H1 (cell line): ENCODE data around the gene ELP5. TPM values are rescaled to one million over a fixed set of nuclear protein-coding genes. Genes with fewer than 3 reads are reported as not detected.

ENCODE experiments used
- CTCF ChIA-PET: fragments of 300-600 bp; sonication (Branson Sonifier 250); formaldehyde crosslinking; loops from one replicate; lab custom pipeline; 2021; ENCODE audit not compliant: partially characterized antibody; lab: Charles Lee
- POLR2A ChIA-PET: fragments of 300-600 bp; sonication (Branson Sonifier 250); formaldehyde crosslinking; loops from one replicate; lab custom pipeline; 2021; ENCODE audit warnings: inconsistent platforms; ENCODE audit not compliant: partially characterized antibody; lab: Charles Lee
- DNase-seq, 2 experiments: peaks; one replicate each; pipeline versions ENCODE4 v3.0.0 to v3.0.0-alpha.2; 2010 to 2022; ENCODE audit warnings: low spot score in 2 of 2, low read depth in 1 of 2, mixed read lengths in 1 of 2
- FAIRE-seq: peaks from 2 replicates; lab custom pipeline; 2011; peaks lifted over from hg19 to GRCh38; lab: Jason Lieb, UNC
- H2AFZ ChIP-seq: 2 replicates; pipeline ENCODE4 v1.8.1; 2012; ENCODE audit warnings: low read length, inconsistent platforms
- H2AK5ac ChIP-seq: 2 replicates; pipeline ENCODE4 v1.6.1; 2013; ENCODE audit warnings: low read depth, low read length
- H2BK120ac ChIP-seq: replicated peaks from 2 replicates; pipeline ENCODE3; 2013; ENCODE audit warnings: low read depth, low read length, inconsistent platforms
- H2BK12ac ChIP-seq: 2 replicates; pipeline ENCODE4 v1.6.1; 2013; ENCODE audit warnings: low read depth, low read length
- H2BK15ac ChIP-seq: 2 replicates; pipeline ENCODE4 v1.6.1; 2013; ENCODE audit warnings: low read length
- H2BK20ac ChIP-seq: 2 replicates; pipeline ENCODE4 v1.6.1; 2013; ENCODE audit warnings: low read length
- H2BK5ac ChIP-seq: 2 replicates; pipeline ENCODE4 v1.6.1; 2013; ENCODE audit warnings: low read depth, low read length
- H3K14ac ChIP-seq: 2 replicates; pipeline ENCODE4 v1.6.1; 2013; ENCODE audit warnings: inconsistent platforms; ENCODE audit not compliant: insufficient read length
- H3K18ac ChIP-seq: 2 replicates; pipeline ENCODE4 v1.6.1; 2013; ENCODE audit warnings: low read length; ENCODE audit errors: extremely low read depth
- H3K23ac ChIP-seq: 2 replicates; pipeline ENCODE4 v1.6.1; 2013; ENCODE audit warnings: inconsistent platforms; ENCODE audit not compliant: insufficient read length
- H3K23me2 ChIP-seq: 2 replicates; pipeline ENCODE4 v1.6.1; 2013; ENCODE audit warnings: low read depth, low read length
- H3K27ac ChIP-seq: 2 replicates; pipeline ENCODE4 v1.6.1; 2011; ENCODE audit warnings: low read depth, low read length, inconsistent platforms
- H3K27me3 ChIP-seq, 4 experiments: replicated peaks in 1 of 4; 1 replicate in 1 of 4; 2 replicates in 3 of 4; pipeline versions ENCODE4 v1.6.1 to v1.8.1; 2011 to 2013; ENCODE audit warnings: low read length in 3 of 4, mild to moderate bottlenecking in 3 of 4, inconsistent platforms in 2 of 4, mixed read lengths in 2 of 4, moderate library complexity in 1 of 4; ENCODE audit not compliant: control insufficient read depth in 3 of 4, insufficient read depth in 3 of 4; ENCODE audit errors: extremely low read depth in 1 of 4
- H3K36me3 ChIP-seq, 4 experiments: 2 replicates each; pipeline versions ENCODE4 v1.6.1 to v1.8.1; 2011 to 2013; ENCODE audit warnings: mild to moderate bottlenecking in 4 of 4, low read length in 3 of 4, moderate library complexity in 2 of 4, control low read depth in 1 of 4, inconsistent platforms in 1 of 4; ENCODE audit not compliant: insufficient read depth in 4 of 4, control insufficient read depth in 2 of 4
- H3K4ac ChIP-seq: replicated peaks from 2 replicates; pipeline ENCODE3; 2013; ENCODE audit warnings: low read length, low read depth, mixed read lengths, inconsistent platforms; ENCODE audit not compliant: insufficient read length
- H3K4me1 ChIP-seq, 4 experiments: replicated peaks in 1 of 4; 1 replicate in 1 of 4; 2 replicates in 3 of 4; pipeline versions ENCODE4 v1.6.1 to v1.8.1; 2011 to 2013; ENCODE audit warnings: low read length in 3 of 4, inconsistent platforms in 2 of 4, mixed read lengths in 1 of 4; ENCODE audit not compliant: insufficient read depth in 4 of 4, control insufficient read depth in 3 of 4
- H3K4me2 ChIP-seq, 2 experiments: 2 replicates each; pipeline versions ENCODE4 v1.6.1 to v1.8.1; 2011 to 2013; ENCODE audit warnings: low read depth in 2 of 2, low read length in 2 of 2, control low read depth in 1 of 2, inconsistent platforms in 1 of 2, mild to moderate bottlenecking in 1 of 2; ENCODE audit not compliant: insufficient read depth in 1 of 2
- H3K4me3 ChIP-seq, 4 experiments: fragments of 200-600, 300-600 bp in 1 of 4; sonication (generic), shearing (Covaris generic), sonication (Bioruptor Twin) in 1 of 4; 2 replicates each; pipeline versions ENCODE4 v1.5.1 to v1.8.1; 2011 to 2016; ENCODE audit warnings: low read length in 4 of 4, low read depth in 3 of 4, control low read depth in 2 of 4, inconsistent platforms in 2 of 4, mild to moderate bottlenecking in 2 of 4, mixed read lengths in 1 of 4, moderate library complexity in 1 of 4; ENCODE audit not compliant: insufficient read depth in 2 of 4; ENCODE audit errors: extremely low read depth in 1 of 4
- H3K56ac ChIP-seq: replicated peaks from 2 replicates; pipeline ENCODE3; 2013; ENCODE audit warnings: low read depth, mild to moderate bottlenecking, mixed read lengths, low read length, inconsistent platforms; ENCODE audit not compliant: insufficient read length
- H3K79me1 ChIP-seq: 2 replicates; pipeline ENCODE4 v1.6.1; 2013; ENCODE audit warnings: low read depth, low read length, control low read depth
- H3K79me2 ChIP-seq, 2 experiments: 2 replicates each; pipeline versions ENCODE4 v1.6.1 to v1.8.1; 2012 to 2013; ENCODE audit warnings: low read length in 2 of 2, mild to moderate bottlenecking in 2 of 2, inconsistent platforms in 1 of 2; ENCODE audit not compliant: insufficient read depth in 2 of 2, control insufficient read depth in 1 of 2
- H3K9ac ChIP-seq, 4 experiments: replicated peaks in 1 of 4; 1 replicate in 1 of 4; 2 replicates in 3 of 4; pipeline versions ENCODE4 v1.6.1 to v1.8.1; 2011 to 2013; ENCODE audit warnings: low read depth in 3 of 4, low read length in 3 of 4, control low read depth in 2 of 4, mild to moderate bottlenecking in 2 of 4, moderate library complexity in 2 of 4, inconsistent platforms in 1 of 4; ENCODE audit errors: extremely low read depth in 1 of 4
- H3K9me3 ChIP-seq, 2 experiments: 2 replicates each; pipeline versions ENCODE4 v1.6.1 to v1.8.1; 2012 to 2013; ENCODE audit warnings: mild to moderate bottlenecking in 2 of 2, moderate library complexity in 2 of 2, control low read depth in 1 of 2, inconsistent platforms in 1 of 2, low read depth in 1 of 2, low read length in 1 of 2, mixed read lengths in 1 of 2; ENCODE audit not compliant: insufficient read depth in 2 of 2
- H4K20me1 ChIP-seq, 2 experiments: replicated peaks in 1 of 2; 2 replicates each; pipeline versions ENCODE3 to v1.8.1; 2011 to 2013; ENCODE audit warnings: inconsistent platforms in 2 of 2, low read length in 2 of 2, mild to moderate bottlenecking in 1 of 2; ENCODE audit not compliant: insufficient read depth in 2 of 2, control insufficient read depth in 1 of 2
- H4K5ac ChIP-seq: 2 replicates; pipeline ENCODE4 v1.6.1; 2013; ENCODE audit warnings: low read length, low read depth, mixed read lengths, inconsistent platforms; ENCODE audit not compliant: insufficient read length
- H4K8ac ChIP-seq: 2 replicates; pipeline ENCODE4 v1.8.0; 2013; ENCODE audit warnings: mild to moderate bottlenecking, moderate library complexity, low read length, inconsistent platforms; ENCODE audit not compliant: insufficient read depth; ENCODE audit errors: extremely low read depth
- H4K91ac ChIP-seq: replicated peaks from 2 replicates; pipeline ENCODE3; 2013; ENCODE audit warnings: low read length, mixed read lengths, inconsistent platforms; ENCODE audit not compliant: insufficient read length
- ASH2L ChIP-seq: fragments of 200-600, 300-600 bp; sonication (generic); IDR thresholded peaks from one replicate; pipeline ENCODE4 v1.7.1; 2017; ENCODE audit warnings: low read length
- CEBPB ChIP-seq: IDR thresholded peaks from 2 replicates; pipeline ENCODE4 v1.6.1; 2012; ENCODE audit warnings: low read depth, low read length
- EP300 ChIP-seq, 2 experiments: IDR thresholded peaks; 1 replicate in 1 of 2; 2 replicates in 1 of 2; pipeline ENCODE4 v1.6.1; 2011 to 2012; ENCODE audit warnings: low read depth in 2 of 2, low read length in 2 of 2, mild to moderate bottlenecking in 2 of 2, borderline replicate concordance in 1 of 2, inconsistent platforms in 1 of 2, moderate library complexity in 1 of 2
- EZH2 ChIP-seq: fragments of 200-600 bp; sonication (generic); IDR thresholded peaks from 2 replicates; pipeline ENCODE4 v1.7.1; 2012; ENCODE audit warnings: low read depth, mild to moderate bottlenecking, moderate library complexity, low read length, inconsistent platforms; ENCODE audit not compliant: severe bottlenecking
- HDAC2 ChIP-seq, 2 experiments: fragments of 300-600 bp in 1 of 2; sonication (generic) in 1 of 2; IDR thresholded peaks; 2 replicates each; pipeline ENCODE4 v1.6.1; 2011 to 2012; ENCODE audit warnings: low read depth in 2 of 2, low read length in 2 of 2, mild to moderate bottlenecking in 2 of 2, moderate library complexity in 2 of 2, borderline replicate concordance in 1 of 2, inconsistent platforms in 1 of 2
- KDM1A ChIP-seq: fragments of 200-600, 300-600 bp; sonication (generic); IDR thresholded peaks from 2 replicates; pipeline ENCODE4 v1.7.1; 2016; ENCODE audit warnings: mild to moderate bottlenecking, low read length, borderline replicate concordance
- MAFK ChIP-seq: IDR thresholded peaks from 2 replicates; pipeline ENCODE4 v1.6.1; 2012; ENCODE audit warnings: low read depth, mild to moderate bottlenecking, improper control_type of control experiment, low read length
- RBBP5 ChIP-seq: IDR thresholded peaks from 2 replicates; pipeline ENCODE4 v1.7.1; 2012; ENCODE audit warnings: low read depth, mild to moderate bottlenecking, inconsistent platforms, low read length, moderate library complexity, borderline replicate concordance
- RXRA ChIP-seq: IDR thresholded peaks from 2 replicates; pipeline ENCODE4 v1.6.1; 2011; ENCODE audit warnings: low read depth, mild to moderate bottlenecking, low read length, moderate library complexity; ENCODE audit not compliant: insufficient read depth
- SIRT6 ChIP-seq: IDR thresholded peaks from one replicate; pipeline ENCODE4 v1.7.1; 2012; ENCODE audit warnings: low read length, inconsistent platforms
- SUZ12 ChIP-seq: fragments of 200-600 bp; sonication (generic); IDR thresholded peaks from 2 replicates; pipeline ENCODE4 v1.6.1; 2012; ENCODE audit warnings: mild to moderate bottlenecking, inconsistent platforms, low read length, moderate library complexity, mixed read lengths
- TCF12 ChIP-seq: IDR thresholded peaks from 2 replicates; pipeline ENCODE4 v1.6.1; 2011; ENCODE audit warnings: low read depth, mild to moderate bottlenecking, low read length
- WGBS, 2 experiments: shearing (Covaris generic) in 1 of 2; methylation state at CpG; one replicate each; pipeline versions ENCODE4 v1.1.6 to v1.1.7; 2013 to 2015; ENCODE audit warnings: low lambda C conversion rate in 2 of 2, mixed read lengths in 2 of 2, inconsistent platforms in 1 of 2, low coverage in 1 of 2, missing lambda C conversion rate in 1 of 2; ENCODE audit not compliant: insufficient replicate concordance in 2 of 2, insufficient coverage in 1 of 2, insufficient read length in 1 of 2; ENCODE audit errors: extremely low coverage in 1 of 2, missing lambda C conversion rate in 1 of 2; 5-methylcytosine and 5-hydroxymethylcytosine counted together
- polyA plus RNA-seq, 7 experiments: library from polyadenylated mRNA; depleted of rRNA in 3 of 7; stranded (reverse) in 5 of 7; unstranded in 2 of 7; fragments of >200 nt in 5 of 7; fragments of 200-250 nt in 2 of 7; gene quantifications; 1 replicate in 5 of 7; 2 replicates in 1 of 7; 4 replicates in 1 of 7; pipeline versions ENCODE4 v1.2.1 to v1.2.3, GENCODE V29; 2011 to 2013; ENCODE audit warnings: missing spikeins in 2 of 7, mixed read lengths in 2 of 7
- total RNA-seq: library from RNA; stranded (reverse); fragmentation: NEBNext Ultra II Directional; extraction: Animal tissue kit (Norgen Biotek cat#: 25700); gene quantifications from 2 replicates; pipeline ENCODE4 v1.2.1, GENCODE V29; 2021

The ELP5 gene
- total and polyA plus RNA-seq, 2 of the 8 experiments (the other 6 are each of a cell fraction or from before 2014, with no cell fraction given), result 75.4 to 107 TPM

- Histone ChIP-seq H3K4me1 (peaks cover 5 to 24% (median 12%) of the 10 kb centered on the region in 4 experiments), H2BK12ac (no peak overlapping the region), H3K27me3 (no peaks in the 10 kb centered on the region), H3K9ac (peak overlapping the region; percentile 34 to 76 (median 69); a peak in 6 of 7 replicates), H4K91ac (no peak overlapping the region), H4K5ac (peak overlapping the region; percentile 19), H3K79me1 (peaks cover 8% of the 10 kb centered on the region; the same call in 1 of the 2 replicates), H3K79me2 (peaks cover 3 to 59% of the 10 kb centered on the region in 2 experiments; a peak in 3 of 4 replicates), H3K4ac (no peak overlapping the region), H2BK15ac (no peak overlapping the region), H3K14ac (no peak overlapping the region), H3K27ac (peak overlapping the region; percentile 66; the same call in 1 of the 2 replicates), H2AK5ac (no peak overlapping the region), H3K23me2 (peaks cover 14% of the 10 kb centered on the region), H3K18ac (no peak overlapping the region), H3K4me3 (peak overlapping the region; percentile 56 to 95 (median 92)), H3K23ac (no peak overlapping the region), H3K56ac (no peak overlapping the region), H2BK120ac (no peak overlapping the region), H3K36me3 (peaks cover 15 to 36% (median 22%) of the 10 kb centered on the region in 4 experiments; a peak in 6 of 8 replicates), H2BK5ac (peak overlapping the region; percentile 87), H4K20me1 (peaks cover 8 to 19% of the 10 kb centered on the region in 2 experiments), H2AFZ (no peak overlapping the region), H3K4me2 (peak overlapping the region; percentile 74 to 77), H4K8ac (peak overlapping the region; percentile 66; the same call in 1 of the 2 replicates), H3K9me3 (no peaks in the 10 kb centered on the region), H2BK20ac (no peak overlapping the region)
- ChIA-PET CTCF (interaction anchor here (0.5 to 6.4 kb wide), 4 partner anchors 13 to 59 kb away, joined by 3 to 46 read pairs (median 4); partner anchors contain the start of genes ACADVL and DLG4), POLR2A (interaction anchor here (0.6 to 19.7 kb wide), 15 partner anchors 10 to 171 kb away, joined by 3 to 386 read pairs (median 10); partner anchors contain the start of genes ACADVL, ACAP1, CLDN7 and CTDNEP1)
- FAIRE-seq (no peak), DNase-seq (peak in 1 of 2 experiments; percentile 94)
- WGBS, 2 experiments, result 0% methylated on average over 3 of the region's 73 CpGs; no CpG with 5 or more reads in 1 of the 2 experiments
- no peak for TF ChIP-seq MAFK
- no peak for TF ChIP-seq KDM1A
- no peak for TF ChIP-seq RXRA
- TF ChIP-seq EP300 (IDR thresholded peaks at IDR 0.05; ENCODE audit: borderline replicate concordance in 1 of 2, low read depth in 2 of 2, low read length in 2 of 2), result no peak
- no peak for TF ChIP-seq RBBP5
- no peak for TF ChIP-seq TCF12
- TF ChIP-seq ASH2L, result peak; percentile 53
- TF ChIP-seq SUZ12, result no peak
- no peak for TF ChIP-seq CEBPB
- no peak for TF ChIP-seq EZH2
- TF ChIP-seq SIRT6, result no peak
- TF ChIP-seq HDAC2 (IDR thresholded peaks at IDR 0.05; ENCODE audit: borderline replicate concordance in 1 of 2, low read depth in 2 of 2, low read length in 2 of 2), result no peak
Measured at GRCh38 chr17:7237761-7238419, 14.1 kb upstream of the ELP5 start.
